Adrenal gland (tissue), 12 donors: ENCODE data around the gene ALDH3A2. TPM values are rescaled to one million over a fixed set of nuclear protein-coding genes. Genes with fewer than 3 reads are reported as not detected.
A peak's percentile ranks its signal among the peaks of the same experiment; 100 is the strongest.

Experiments used
- DNase-seq, 7 donors: peaks; one replicate each; pipeline ENCODE4 v3.0.0-alpha.2; 2019 to 2020
- H3K27ac ChIP-seq, 5 donors: fragments of 200-600 bp; sonication (generic) in 4 of 5; 1 replicate in 3 of 5; 2 replicates in 2 of 5; pipeline versions ENCODE4 v1.5.1 to v1.8.0; 2016 to 2020; ENCODE audit warnings: mild to moderate bottlenecking in 1 of 5
- H3K27me3 ChIP-seq: fragments of 200-600 bp; 2 replicates; pipeline ENCODE4 v1.8.0; 2021
- H3K36me3 ChIP-seq, 2 donors: fragments of 200-600 bp; replicated peaks in 1 of 2; 1 replicate in 1 of 2; 2 replicates in 1 of 2; pipeline versions ENCODE4 v1.5.1 to v1.8.0; 2018 to 2022
- H3K4me1 ChIP-seq, 2 donors: fragments of 200-600 bp; replicated peaks in 1 of 2; 1 replicate in 1 of 2; 2 replicates in 1 of 2; pipeline versions ENCODE4 v1.5.1 to v1.8.0; 2018 to 2021
- H3K4me3 ChIP-seq, 4 donors: fragments of 200-600 bp; sonication (generic) in 3 of 4; one replicate each; pipeline ENCODE4 v1.5.1; 2016 to 2018
- H3K9me3 ChIP-seq, 3 donors: fragments of 200-600 bp; sonication (generic) in 1 of 3; replicated peaks in 1 of 3; 1 replicate in 2 of 3; 2 replicates in 1 of 3; pipeline versions ENCODE4 v1.5.1 to v1.8.0; 2016 to 2021
- CTCF ChIP-seq, 6 experiments: fragments of 450-650 bp in 4 of 6; fragments of 200-600 bp in 2 of 6; sonication (generic) in 1 of 6; IDR thresholded peaks; 1 replicate in 5 of 6; 2 replicates in 1 of 6; pipeline versions ENCODE4 v1.5.1 to v1.8.0; 2016 to 2021; ENCODE audit warnings: antibody characterized with exemption in 6 of 6, mild to moderate bottlenecking in 2 of 6, moderate library complexity in 1 of 6
- POLR2A ChIP-seq, 2 donors: fragments of 450-650 bp; IDR thresholded peaks; one replicate each; pipeline ENCODE4 v1.6.1; 2017; ENCODE audit warnings: antibody characterized with exemption in 2 of 2, mild to moderate bottlenecking in 2 of 2, moderate library complexity in 1 of 2
- WGBS, 4 donors: extraction: QIAGEN DNeasy Blood & Tissue Kit in 2 of 4; methylation state at CpG; one replicate each; pipeline versions ENCODE4 v1.1.5 to v1.1.7; 2013 to 2017; 5-methylcytosine and 5-hydroxymethylcytosine counted together
- intact Hi-C, 2 donors: fragments of 100-400 bp; cut with DNase I; formaldehyde crosslinking; loops; one replicate each; pipeline versions ENCODE4 v1.14.1 to v1.15.0; 2022 to 2023
- polyA plus RNA-seq, 3 donors: library from polyadenylated mRNA; stranded (reverse); fragments of 200-250 nt in 2 of 3; fragments of 350-450 nt in 1 of 3; fragmentation: Illumina TruSeq in 1 of 3; extraction: RNeasy Lipid Tissue Mini Kit (QIAGEN cat#74804) in 1 of 3; gene quantifications; one replicate each; pipeline ENCODE4 v1.2.3, GENCODE V29; 2013 to 2014
- total RNA-seq, 9 donors: library from RNA; depleted of rRNA in 4 of 9; stranded (reverse); fragments of >200 nt in 4 of 9; fragments of 120-200 nt in 1 of 9; fragmentation: NEBNext Ultra II Directional in 1 of 9; extraction: Animal tissue kit (Norgen Biotek cat#: 25700) in 1 of 9; gene quantifications; one replicate each; pipeline versions ENCODE4 v1.1.0 to v1.2.4, GENCODE V29; 2013 to 2023
- donor health status: healthy with polysubstance abuse.
- donor health status: Bipolar disorder and iron deficiency.
- donor health status: DM: yes; HTN: yes; CAD: no.
- donor health status: DM: no; HTN: no; CAD: no.
- donor health status: DM: no; HTN: no; CAD: no.
- donor health status: DM: yes; HTN: yes; CAD: no.

ALDH3A2 gene
- total and polyA plus RNA-seq, 12 donors: 99.1 to 1,009 (median 444) TPM

- Histone ChIP-seq H3K27ac (no peak overlapping the region), H3K4me3 (no peak overlapping the region), H3K9me3 (no peaks in the 10 kb centered on the region), H3K36me3 (no peaks in the 10 kb centered on the region), H3K27me3 (no peaks in the 10 kb centered on the region), H3K4me1 (no peaks in the 10 kb centered on the region)
- whole genome bisulfite sequencing, 4 donors: 92 to 96% (median 94%) methylated on average over 21 to 28 of the region's 28 CpGs
- DNase-seq: no peak
- TF ChIP-seq POLR2A (IDR thresholded peaks at IDR 0.05) (no peak), CTCF (IDR thresholded peaks at IDR 0.05) (no peak)
- intact Hi-C loops: no loop called here
Measured at GRCh38 chr17:19713901-19714361, 65.4 kb downstream of the ALDH3A2 start.

GRCh38 chr17:19714542-19715411 is 66.2 kb downstream of the ALDH3A2 start:
- H3K27ac ChIP-seq: no peak overlapping the region
- DNase-seq: no peak
- H3K4me1 ChIP-seq: no peaks in the 10 kb centered on the region
- 87 to 94% (median 92%) methylated on average over 3 to 27 of the region's 27 CpGs for WGBS, 4 donors
- no peaks in the 10 kb centered on the region for H3K36me3 ChIP-seq
- intact Hi-C loops: no loop called here
- no peaks in the 10 kb centered on the region for H3K9me3 ChIP-seq
- no peaks in the 10 kb centered on the region for H3K27me3 ChIP-seq
- no peak overlapping the region for H3K4me3 ChIP-seq
- TF ChIP-seq POLR2A (IDR thresholded peaks at IDR 0.05) (no peak), CTCF (IDR thresholded peaks at IDR 0.05) (no peak)

- no peaks in the 10 kb centered on the region for H3K9me3 ChIP-seq
- peak in 2 of 7 donors; percentile 16 to 36 for DNase-seq
- WGBS, 4 donors: 73 to 80% (median 77%) methylated on average over 2 to 13 of the region's 13 CpGs
- intact Hi-C loops: no loop called here
- peaks cover 0 to 6% of the 10 kb centered on the region in 2 donors for H3K4me1 ChIP-seq
- H3K36me3 ChIP-seq: no peaks in the 10 kb centered on the region
- no peak within 1 kb of the TSS for H3K4me3 ChIP-seq
- H3K27ac ChIP-seq: no peak within 1 kb of the TSS
- TF ChIP-seq CTCF (IDR thresholded peaks at IDR 0.05) (no peak), POLR2A (IDR thresholded peaks at IDR 0.05) (no peak)
- H3K27me3 ChIP-seq: no peaks in the 10 kb centered on the region
Measured at GRCh38 chr17:19716108-19717030, 67.8 kb downstream of the ALDH3A2 start, which contains the start of gene SLC47A2. SLC47A2 (minus strand) TSS chr17:19716584; CDS start chr17:19716555, 29 bp downstream.

GRCh38 chr17:19717031-19717360 is 68.4 kb downstream of the ALDH3A2 start:
- intact Hi-C loops: no loop called here

More at GRCh38 chr17:19717031-19717360, 68.4 kb downstream of the ALDH3A2 start:
- no peaks in the 10 kb centered on the region for H3K36me3 ChIP-seq
- H3K9me3 ChIP-seq: no peaks in the 10 kb centered on the region
- peaks cover 0 to 6% of the 10 kb centered on the region in 2 donors for H3K4me1 ChIP-seq
- no peak for TF ChIP-seq POLR2A (IDR thresholded peaks at IDR 0.05)
- TF ChIP-seq CTCF (IDR thresholded peaks at IDR 0.05): no peak
- no peak for DNase-seq
- H3K27me3 ChIP-seq: no peaks in the 10 kb centered on the region
- H3K27ac ChIP-seq: no peak overlapping the region
- no peak overlapping the region for H3K4me3 ChIP-seq
- 86 to 97% (median 92%) methylated on average over 2 to 7 of the region's 7 CpGs for WGBS, 4 donors
